Germinal center (tissue), 1 donor: ENCODE measurements around the gene HSPA6.
"Not testable (repeated sequence)": the region's sequence is repeated elsewhere in the genome, so short reads cannot be mapped to it uniquely, and the experiment has no call there.

Experiments used
- DNase-seq: peaks from one replicate; pipeline ENCODE4 v3.0.0; 2012; ENCODE audit warnings: mixed read lengths, low spot score

HSPA6 gene

DNA sequence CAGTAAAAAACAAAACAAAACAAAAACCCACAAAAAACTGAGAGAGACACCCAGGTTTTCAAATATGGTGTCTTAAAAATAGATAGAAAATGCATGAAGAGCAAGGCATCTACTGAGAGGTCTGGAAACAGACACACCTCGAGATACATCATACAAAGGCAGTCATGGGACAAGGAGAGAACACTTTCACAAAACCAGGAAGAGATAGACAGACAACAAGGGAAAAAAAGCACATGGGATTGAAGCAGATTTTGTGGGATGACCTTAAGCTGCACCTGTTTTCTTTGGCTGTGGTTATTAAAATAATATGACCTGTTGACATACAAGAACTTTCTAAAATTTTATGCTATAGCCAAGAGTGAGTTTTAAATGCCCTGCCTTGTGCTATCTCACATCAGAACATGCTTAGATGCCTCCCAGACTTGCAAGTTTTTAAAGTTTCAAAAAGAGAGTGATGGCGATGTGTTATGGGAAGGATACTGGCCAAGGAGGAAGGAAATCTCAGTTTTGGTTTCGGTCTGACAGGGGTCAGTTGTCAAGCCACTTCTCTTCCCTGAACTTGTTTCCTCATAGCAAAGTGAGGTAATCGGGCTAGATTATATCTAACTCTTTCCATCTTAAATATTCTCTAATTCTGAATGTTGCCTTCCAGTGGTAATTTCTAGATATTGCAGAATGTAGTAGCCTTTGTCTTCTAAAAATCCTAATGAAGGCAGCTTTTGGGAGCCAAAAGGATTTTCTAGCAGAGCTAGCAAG, 36.8 kb downstream of the HSPA6 start:
- not testable (repeated sequence) for DNase-seq

DNA sequence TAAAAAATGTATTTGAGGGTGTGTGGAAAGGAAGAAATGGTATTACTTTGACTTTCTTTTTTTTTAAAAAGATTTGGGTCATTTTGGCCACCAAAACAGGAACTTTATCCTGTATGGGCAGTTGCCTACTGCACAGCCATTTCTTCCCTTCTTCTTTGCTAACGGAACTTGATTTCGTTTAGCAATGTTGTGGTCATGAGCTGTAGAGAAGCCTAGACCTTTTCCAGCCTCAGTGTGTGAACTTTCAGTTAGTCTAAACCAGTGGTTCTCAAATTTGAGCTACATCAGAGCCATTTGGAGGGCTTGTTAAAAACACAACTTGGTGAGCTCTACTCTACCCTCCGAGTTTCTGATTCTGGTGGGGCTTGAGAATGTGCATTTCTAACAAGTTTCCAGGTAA, 38.1 kb downstream of the HSPA6 start:
- not testable (repeated sequence) for DNase-seq

DNA sequence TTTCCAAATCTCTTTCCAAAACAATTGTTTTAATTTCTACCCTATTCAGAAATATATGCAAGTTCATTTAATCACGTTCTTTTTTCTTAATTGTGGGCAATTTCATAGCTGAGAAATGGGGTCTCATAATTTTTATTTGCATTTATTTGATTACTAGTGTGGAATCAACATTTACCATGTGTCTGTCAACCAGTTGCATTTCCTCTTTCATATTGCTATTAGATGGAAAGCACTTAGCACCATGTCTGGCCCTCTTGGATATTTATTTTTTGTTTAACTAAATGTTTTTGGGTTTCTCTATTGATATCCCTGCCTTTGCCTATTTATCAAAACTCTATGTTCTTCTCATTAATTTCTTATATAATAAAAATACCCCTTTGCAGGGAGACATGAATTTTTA, 39.2 kb downstream of the HSPA6 start:
- not testable (repeated sequence) for DNase-seq

DNA sequence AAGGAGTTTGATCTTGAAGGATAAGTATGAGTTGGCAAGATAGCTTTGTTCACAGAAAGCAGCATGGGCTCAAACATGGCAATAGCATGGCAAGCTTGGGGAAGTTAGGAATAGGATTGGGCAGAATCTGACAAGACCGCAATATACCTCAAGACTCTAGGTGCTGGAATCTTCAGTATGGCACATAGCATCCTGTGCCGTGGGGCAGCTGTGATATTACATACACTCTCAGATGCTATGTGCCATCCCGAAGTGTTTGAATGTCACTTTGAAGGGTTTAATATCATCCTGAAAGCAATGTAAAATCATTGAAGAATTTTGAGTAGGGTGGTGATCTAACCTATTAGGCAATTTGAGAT, 42.2 kb downstream of the HSPA6 start:
- DNase-seq, result not testable (repeated sequence)

DNA sequence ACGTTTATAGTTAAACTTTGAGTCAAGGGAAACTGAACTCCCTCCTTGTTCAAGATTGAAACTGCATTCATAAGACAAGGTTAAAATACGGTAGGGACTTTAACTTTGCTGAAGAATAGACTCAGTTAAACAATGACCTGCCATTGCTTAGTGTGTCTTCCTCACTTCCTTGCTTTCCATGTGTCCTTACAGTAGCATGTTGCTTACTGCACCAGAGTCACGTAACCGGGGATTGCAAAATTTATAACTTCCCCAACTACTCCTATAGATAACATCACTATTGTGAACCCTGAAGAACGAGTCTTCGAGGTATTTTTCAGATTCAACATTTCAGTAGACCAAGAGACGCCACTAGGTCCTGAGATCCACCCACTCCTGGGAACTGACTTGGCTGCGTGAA, 47.4 kb downstream of the HSPA6 start:
- not testable (repeated sequence) for DNase-seq
